GM10266 (cell line): ENCODE measurements around the gene RSPO4.

Experiments
- DNase-seq: peaks from one replicate; pipeline ENCODE4 v3.0.0; 2012; ENCODE audit errors: extremely low spot score
- CTCF ChIP-seq: IDR thresholded peaks from 2 replicates; pipeline ENCODE4 v1.5.1; 2012; ENCODE audit warnings: mild to moderate bottlenecking, low read depth; ENCODE audit not compliant: control insufficient read depth, insufficient read depth; ENCODE audit errors: missing control alignments

The RSPO4 gene

DNA sequence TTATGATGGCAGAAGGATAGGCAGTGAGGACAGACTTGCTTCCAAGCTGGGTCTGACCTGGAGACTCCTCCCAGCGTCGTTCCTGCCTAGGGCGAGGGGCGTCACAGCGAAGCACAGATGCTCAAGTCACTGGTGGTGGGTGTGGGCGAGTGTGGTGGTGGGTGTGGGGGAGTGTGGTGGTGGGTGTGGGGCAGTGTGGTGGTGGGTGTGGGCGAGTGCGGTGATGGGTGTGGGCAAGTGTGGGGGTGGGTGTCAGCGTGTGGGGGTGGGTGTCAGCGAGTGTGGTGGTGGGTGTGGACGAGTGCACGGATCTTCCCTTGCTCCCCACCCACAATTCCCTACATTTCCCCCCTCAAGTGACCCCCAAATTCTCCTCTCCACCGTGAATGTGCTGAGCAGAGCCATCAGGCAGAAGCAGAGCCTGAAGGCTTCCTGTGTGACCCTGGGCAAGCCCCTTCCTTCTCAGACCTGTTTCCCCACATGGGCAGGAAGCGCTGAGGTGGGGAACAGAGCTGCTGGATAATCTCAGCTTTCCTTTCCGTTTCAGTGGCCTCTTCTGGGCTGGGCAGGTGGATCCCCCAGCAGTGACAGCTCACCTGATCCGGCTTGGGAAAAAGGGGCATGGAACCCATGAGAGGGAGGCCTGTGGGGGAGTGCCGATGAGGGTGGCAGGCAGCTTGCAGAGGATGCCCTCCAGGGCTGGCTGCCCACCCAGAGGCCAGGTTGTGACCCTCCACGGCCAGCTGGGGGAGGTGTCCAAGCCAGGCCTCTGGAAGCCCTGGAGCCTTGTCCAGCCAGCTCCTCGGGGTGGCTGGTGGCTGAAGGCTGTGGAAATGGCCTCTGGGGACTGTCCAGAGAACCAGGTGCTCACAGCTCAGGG, 42.9 kb downstream of the RSPO4 start:
- no peak for DNase-seq
- TF ChIP-seq CTCF: no peak

- TF ChIP-seq CTCF: no peak
- no peak for DNase-seq
Observed at GRCh38 chr20:957544-957943, 44.6 kb downstream of the RSPO4 start.

- peak; percentile 85 for DNase-seq
- peak; percentile 99 for TF ChIP-seq CTCF
Observed at GRCh38 chr20:956330-956951, 45.7 kb downstream of the RSPO4 start.

- no peak for TF ChIP-seq CTCF
- DNase-seq: no peak
Observed at GRCh38 chr20:955656-956055, 46.5 kb downstream of the RSPO4 start.

GRCh38 chr20:955111-955510, 47.0 kb downstream of the RSPO4 start:
- no peak for DNase-seq
- TF ChIP-seq CTCF: no peak

DNA sequence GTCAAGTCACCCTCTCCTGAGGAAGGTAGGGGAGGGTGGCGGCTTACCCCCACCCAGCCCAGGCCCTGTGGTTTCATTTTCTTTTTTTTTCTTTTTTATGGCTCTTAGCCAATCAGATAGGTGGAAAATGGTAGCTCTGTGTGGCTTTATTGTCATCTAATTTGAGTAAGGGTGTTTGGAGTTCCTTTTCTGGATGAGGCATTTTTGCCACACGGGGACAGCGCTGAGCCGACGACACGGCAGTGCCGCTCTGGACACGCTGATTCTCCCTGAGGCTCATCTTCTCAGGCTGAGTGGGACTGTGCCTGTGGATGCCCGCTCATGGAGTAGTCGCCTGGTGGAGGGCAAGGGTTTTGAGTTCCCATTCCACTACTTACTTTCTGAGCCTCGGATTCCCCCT, 48.4 kb downstream of the RSPO4 start:
- DNase-seq: no peak
- no peak for TF ChIP-seq CTCF
